MG63 (cell line): ENCODE measurements around the gene SNAI3. TPM values are rescaled to one million over a fixed set of nuclear protein-coding genes. Genes with fewer than 3 reads are reported as not detected.

Source experiments
- DNase-seq: peaks from one replicate; pipeline ENCODE4 v3.0.0-alpha.2; 2020
- H3K27me3 ChIP-seq: fragments of 250-450 bp; sonication (Bioruptor Pico); 2 replicates; pipeline ENCODE4 v1.5.1; 2020; ENCODE audit warnings: mild to moderate bottlenecking, moderate library complexity
- H3K36me3 ChIP-seq: fragments of 250-450 bp; sonication (Bioruptor Pico); 2 replicates; pipeline ENCODE4 v1.5.1; 2020; ENCODE audit warnings: mild to moderate bottlenecking, moderate library complexity
- H3K4me3 ChIP-seq: fragments of 250-450 bp; sonication (Bioruptor Pico); 2 replicates; pipeline ENCODE4 v1.5.1; 2020; ENCODE audit warnings: mild to moderate bottlenecking, moderate library complexity
- H3K9me3 ChIP-seq: fragments of 250-450 bp; sonication (Bioruptor Pico); 2 replicates; pipeline ENCODE4 v1.5.1; 2020; ENCODE audit warnings: mild to moderate bottlenecking, moderate library complexity
- total RNA-seq: library from RNA; depleted of rRNA; stranded (reverse); fragments of >200 nt; shearing (Covaris generic); gene quantifications from 2 replicates; pipeline ENCODE4 v1.2.3, GENCODE V29; 2014; ENCODE audit warnings: low replicate concordance

Gene SNAI3
- total RNA-seq, 1 experiment from 2014 or later, result not detected

- Histone ChIP-seq H3K4me3 (no peak overlapping the region), H3K9me3 (no peaks in the 10 kb centered on the region), H3K27me3 (no peaks in the 10 kb centered on the region), H3K36me3 (no peaks in the 10 kb centered on the region)
- DNase-seq, result no peak
Measured at GRCh38 chr16:88665148-88665547, 21.2 kb downstream of the SNAI3 start.

GRCh38 chr16:88662843-88663606 lies 23.3 kb downstream of the SNAI3 start, which contains the start of gene MVD:
MVD (minus strand) TSS chr16:88663091; CDS start chr16:88663080, 11 bp downstream.
- no peaks in the 10 kb centered on the region for H3K27me3 ChIP-seq
- H3K36me3 ChIP-seq, result no peaks in the 10 kb centered on the region
- DNase-seq, result peak; percentile 93
- no peaks in the 10 kb centered on the region for H3K9me3 ChIP-seq
- peak within 1 kb of the TSS; percentile 85 for H3K4me3 ChIP-seq

- Histone ChIP-seq H3K4me3 (peak overlapping the region; percentile 85), H3K27me3 (no peaks in the 10 kb centered on the region), H3K36me3 (no peaks in the 10 kb centered on the region), H3K9me3 (no peaks in the 10 kb centered on the region)
- no peak for DNase-seq
Measured at GRCh38 chr16:88662222-88662842, 24.0 kb downstream of the SNAI3 start.

GRCh38 chr16:88661468-88661867 lies 24.8 kb downstream of the SNAI3 start:
- Histone ChIP-seq H3K27me3 (no peaks in the 10 kb centered on the region), H3K36me3 (no peaks in the 10 kb centered on the region), H3K4me3 (no peak overlapping the region), H3K9me3 (no peaks in the 10 kb centered on the region)
- DNase-seq, result no peak

- H3K27me3 ChIP-seq, result no peaks in the 10 kb centered on the region
- no peaks in the 10 kb centered on the region for H3K9me3 ChIP-seq
- no peak overlapping the region for H3K4me3 ChIP-seq
- H3K36me3 ChIP-seq, result no peaks in the 10 kb centered on the region
- no peak for DNase-seq
Measured at GRCh38 chr16:88659160-88659559, 27.1 kb downstream of the SNAI3 start.

GRCh38 chr16:88658714-88659113 lies 27.6 kb downstream of the SNAI3 start:
- Histone ChIP-seq H3K27me3 (no peaks in the 10 kb centered on the region), H3K9me3 (no peaks in the 10 kb centered on the region), H3K4me3 (no peak overlapping the region), H3K36me3 (no peaks in the 10 kb centered on the region)
- DNase-seq, result no peak

GRCh38 chr16:88657371-88657770 lies 28.9 kb downstream of the SNAI3 start:
- H3K9me3 ChIP-seq, result no peaks in the 10 kb centered on the region
- no peak for DNase-seq
- H3K36me3 ChIP-seq, result no peaks in the 10 kb centered on the region
- no peaks in the 10 kb centered on the region for H3K27me3 ChIP-seq
- H3K4me3 ChIP-seq, result no peak overlapping the region

GRCh38 chr16:88656291-88656980 lies 29.9 kb downstream of the SNAI3 start:
- DNase-seq, result no peak
- H3K36me3 ChIP-seq, result no peaks in the 10 kb centered on the region
- no peaks in the 10 kb centered on the region for H3K27me3 ChIP-seq
- H3K9me3 ChIP-seq, result no peaks in the 10 kb centered on the region
- no peak overlapping the region for H3K4me3 ChIP-seq

- DNase-seq, result no peak
- no peaks in the 10 kb centered on the region for H3K9me3 ChIP-seq
- no peaks in the 10 kb centered on the region for H3K27me3 ChIP-seq
- no peaks in the 10 kb centered on the region for H3K36me3 ChIP-seq
- H3K4me3 ChIP-seq, result no peak overlapping the region
Measured at GRCh38 chr16:88655733-88656281, 30.5 kb downstream of the SNAI3 start.

- Histone ChIP-seq H3K9me3 (no peaks in the 10 kb centered on the region), H3K4me3 (no peak overlapping the region), H3K36me3 (no peaks in the 10 kb centered on the region), H3K27me3 (no peaks in the 10 kb centered on the region)
- DNase-seq, result no peak
Measured at GRCh38 chr16:88655053-88655732, 31.1 kb downstream of the SNAI3 start.

GRCh38 chr16:88654363-88655052 lies 31.8 kb downstream of the SNAI3 start:
- Histone ChIP-seq H3K9me3 (no peaks in the 10 kb centered on the region), H3K27me3 (no peaks in the 10 kb centered on the region), H3K36me3 (no peaks in the 10 kb centered on the region), H3K4me3 (no peak overlapping the region)
- DNase-seq, result no peak

GRCh38 chr16:88653596-88654362 lies 32.5 kb downstream of the SNAI3 start:
- Histone ChIP-seq H3K9me3 (no peaks in the 10 kb centered on the region), H3K36me3 (no peaks in the 10 kb centered on the region), H3K4me3 (no peak overlapping the region), H3K27me3 (no peaks in the 10 kb centered on the region)
- no peak for DNase-seq

- H3K27me3 ChIP-seq, result no peaks in the 10 kb centered on the region
- H3K36me3 ChIP-seq, result no peaks in the 10 kb centered on the region
- DNase-seq, result no peak
- no peaks in the 10 kb centered on the region for H3K9me3 ChIP-seq
- no peak overlapping the region for H3K4me3 ChIP-seq
Measured at GRCh38 chr16:88653101-88653500, 33.2 kb downstream of the SNAI3 start.

GRCh38 chr16:88652762-88653063 lies 33.6 kb downstream of the SNAI3 start:
- DNase-seq, result no peak
- Histone ChIP-seq H3K4me3 (no peak overlapping the region), H3K9me3 (no peaks in the 10 kb centered on the region), H3K27me3 (no peaks in the 10 kb centered on the region), H3K36me3 (no peaks in the 10 kb centered on the region)

GRCh38 chr16:88651989-88652761 lies 34.1 kb downstream of the SNAI3 start:
- Histone ChIP-seq H3K27me3 (no peaks in the 10 kb centered on the region), H3K4me3 (no peak overlapping the region), H3K36me3 (no peaks in the 10 kb centered on the region), H3K9me3 (no peaks in the 10 kb centered on the region)
- no peak for DNase-seq
